NB4 (cell line): Measurements from ENCODE around the gene CMSS1.

ENCODE experiments used
- POLR2A ChIP-seq: IDR thresholded peaks from 2 replicates; pipeline ENCODE4 v1.6.1; 2011; ENCODE audit warnings: mild to moderate bottlenecking; ENCODE audit not compliant: insufficient read length; ENCODE audit errors: extremely low read depth
- TF ChIP-seq, protein P1 (sequence below): IDR thresholded peaks from one replicate; pipeline ENCODE4 v1.5.1; 2012; ENCODE audit warnings: low read depth, low read length

DNA sequence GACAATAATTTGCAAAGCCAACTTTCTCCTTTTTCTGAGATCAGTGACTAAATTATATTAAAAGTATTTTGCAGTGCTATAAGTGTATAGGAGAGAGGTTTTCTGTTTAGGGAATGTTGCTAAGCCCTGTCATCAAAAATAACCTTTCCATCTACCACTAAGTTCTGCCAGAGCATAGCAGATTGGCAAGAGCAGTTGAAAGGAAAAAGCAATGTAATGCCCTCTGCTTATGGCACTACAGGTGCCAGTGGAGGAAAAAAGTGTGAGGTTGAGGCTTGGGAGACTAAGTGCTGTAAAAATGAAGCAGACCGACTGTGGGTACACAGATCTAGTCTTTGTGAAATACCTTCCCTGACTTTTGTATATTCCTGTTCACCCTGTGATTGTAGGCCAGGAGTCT is 285.1 kb downstream of the CMSS1 start:
- TF ChIP-seq, protein P1, sequence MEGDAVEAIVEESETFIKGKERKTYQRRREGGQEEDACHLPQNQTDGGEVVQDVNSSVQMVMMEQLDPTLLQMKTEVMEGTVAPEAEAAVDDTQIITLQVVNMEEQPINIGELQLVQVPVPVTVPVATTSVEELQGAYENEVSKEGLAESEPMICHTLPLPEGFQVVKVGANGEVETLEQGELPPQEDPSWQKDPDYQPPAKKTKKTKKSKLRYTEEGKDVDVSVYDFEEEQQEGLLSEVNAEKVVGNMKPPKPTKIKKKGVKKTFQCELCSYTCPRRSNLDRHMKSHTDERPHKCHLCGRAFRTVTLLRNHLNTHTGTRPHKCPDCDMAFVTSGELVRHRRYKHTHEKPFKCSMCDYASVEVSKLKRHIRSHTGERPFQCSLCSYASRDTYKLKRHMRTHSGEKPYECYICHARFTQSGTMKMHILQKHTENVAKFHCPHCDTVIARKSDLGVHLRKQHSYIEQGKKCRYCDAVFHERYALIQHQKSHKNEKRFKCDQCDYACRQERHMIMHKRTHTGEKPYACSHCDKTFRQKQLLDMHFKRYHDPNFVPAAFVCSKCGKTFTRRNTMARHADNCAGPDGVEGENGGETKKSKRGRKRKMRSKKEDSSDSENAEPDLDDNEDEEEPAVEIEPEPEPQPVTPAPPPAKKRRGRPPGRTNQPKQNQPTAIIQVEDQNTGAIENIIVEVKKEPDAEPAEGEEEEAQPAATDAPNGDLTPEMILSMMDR, result no peak
- TF ChIP-seq POLR2A, result no peak
